Measurements from ENCODE around the gene HOXA7. TPM values are rescaled to one million over a fixed set of nuclear protein-coding genes. Genes with fewer than 3 reads are reported as not detected.
A peak's percentile ranks its signal among the peaks of the same experiment; 100 is the strongest.

The HOXA7 gene
- total and polyA plus RNA-seq, 2 donors (not counting 3 experiments of a cell fraction or from before 2014, with no cell fraction given), result 18.1 to 18.5 TPM

DNA sequence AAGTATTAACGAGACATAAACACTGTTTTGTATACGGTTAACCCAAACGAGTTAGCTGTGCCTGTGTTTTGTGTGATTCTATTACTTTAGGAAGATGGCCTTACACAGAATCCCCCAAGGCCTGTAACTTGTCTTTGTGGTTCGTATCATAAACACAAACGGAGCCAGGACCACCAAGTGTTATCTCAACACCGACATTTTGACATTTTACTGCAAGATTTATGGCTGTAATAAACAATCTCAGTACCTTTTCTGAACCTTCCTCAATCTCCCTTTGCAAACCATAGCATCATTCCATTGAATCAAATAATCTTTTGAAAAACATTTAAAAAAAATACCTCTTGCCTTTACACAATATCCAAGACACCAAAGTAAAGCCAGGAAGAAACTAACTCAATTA, 23.5 kb downstream of the HOXA7 start:
- ChIA-PET CTCF (interaction anchor here (1.3 to 2.4 kb wide), 2 partner anchors 36 to 279 kb away, joined by 3 to 16 read pairs; no protein-coding TSS in a partner anchor), POLR2A (no interaction called here)
- no peak for DNase-seq (ENCODE audit: low read depth, low spot score)
- H2AFZ ChIP-seq (ENCODE audit: low read depth, low read length), result no peak overlapping the region
- peaks cover 0 to 8% of the 10 kb centered on the region in 2 experiments for H3K36me3 ChIP-seq (ENCODE audit: control insufficient read depth in 2 of 2, extremely low read depth in 1 of 2, insufficient read depth in 2 of 2, low read length in 2 of 2)
- H4K20me1 ChIP-seq (replicated peaks; ENCODE audit: control insufficient read depth, extremely low read depth, insufficient read depth, low read length), result no peaks in the 10 kb centered on the region
- BruUV-seq (replicated peaks), result no TSS peak
- no peak overlapping the region for H3K4me3 ChIP-seq (replicated peaks in 1 of 3; ENCODE audit: insufficient read depth in 1 of 3, low read depth in 1 of 3, low read length in 3 of 3)
- peak overlapping the region; percentile 70 for H3K9ac ChIP-seq (replicated peaks; ENCODE audit: extremely low read depth, insufficient read depth, low read length)
- dilution Hi-C loops (cut with MboI; ENCODE audit: extremely low pct_ligation_motif_present, low sequenced_read_pairs) (no loop called here), intact Hi-C loops (cut with micrococcal nuclease) (no loop called here)
- H3K9me1 ChIP-seq (replicated peaks; ENCODE audit: control insufficient read depth, extremely low read depth, insufficient read depth, low read length), result no peaks in the 10 kb centered on the region
- H3K27ac ChIP-seq (ENCODE audit: insufficient read depth, low read depth, low read length), result peak overlapping the region; percentile 82
- peaks cover 76% of the 10 kb centered on the region for H3K79me2 ChIP-seq (ENCODE audit: control insufficient read depth, insufficient read depth, low read length)
- no peaks in the 10 kb centered on the region for H3K27me3 ChIP-seq (ENCODE audit: control insufficient read depth in 2 of 2, insufficient read depth in 2 of 2, low read length in 2 of 2)
- peaks cover 78% of the 10 kb centered on the region for H3K4me1 ChIP-seq (ENCODE audit: control insufficient read depth, extremely low read depth, insufficient read depth, low read length)
- no peak for TF ChIP-seq POLR2AphosphoS5 (IDR thresholded peaks at IDR 0.05; ENCODE audit: insufficient read depth, low read depth, low read length)
- TF ChIP-seq POLR2A (IDR thresholded peaks at IDR 0.05; ENCODE audit: low read depth, low read length), result no peak
- TF ChIP-seq, protein P1, sequence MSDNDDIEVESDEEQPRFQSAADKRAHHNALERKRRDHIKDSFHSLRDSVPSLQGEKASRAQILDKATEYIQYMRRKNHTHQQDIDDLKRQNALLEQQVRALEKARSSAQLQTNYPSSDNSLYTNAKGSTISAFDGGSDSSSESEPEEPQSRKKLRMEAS (IDR thresholded peaks at IDR 0.05; ENCODE audit: insufficient read depth, insufficient read length), result no peak
- no peak for TF ChIP-seq CTCF (IDR thresholded peaks at IDR 0.05; ENCODE audit: extremely low read depth in 1 of 2, insufficient read depth in 1 of 2, low read depth in 1 of 2, low read length in 2 of 2)
- peak overlapping the region; percentile 61 for H3K4me2 ChIP-seq (ENCODE audit: insufficient read depth, low read length)
- no peak for FAIRE-seq
- no peaks in the 10 kb centered on the region for H3K9me3 ChIP-seq (replicated peaks; ENCODE audit: control insufficient read depth, insufficient read depth, low read length)

DNA sequence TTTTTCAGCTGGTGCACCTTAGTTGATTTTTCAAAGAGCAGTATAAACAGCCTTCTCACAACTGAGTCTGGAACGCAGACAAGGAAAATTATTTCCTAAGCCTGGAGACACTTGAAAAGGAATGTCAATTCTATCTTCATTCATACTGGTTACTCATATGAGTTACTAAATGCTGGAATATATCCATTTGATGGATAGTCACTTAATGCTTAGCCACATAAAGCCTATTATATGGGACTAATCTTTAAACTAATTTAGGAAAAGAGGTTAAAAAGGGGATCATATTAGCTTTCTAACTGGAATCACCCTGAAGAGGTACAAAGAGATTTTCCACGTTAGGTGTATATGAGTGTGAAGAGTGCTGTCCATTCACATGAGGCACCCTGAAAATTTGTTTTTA, 24.3 kb downstream of the HOXA7 start:
- ChIA-PET CTCF (interaction anchor here (1.6 to 2.7 kb wide), 11 partner anchors 9 to 450 kb away, joined by 3 to 16 read pairs (median 8); no protein-coding TSS in a partner anchor), POLR2A (interaction anchor here (0.7 to 1.3 kb wide), 2 partner anchors 268 to 443 kb away, joined by 3 to 4 read pairs; partner anchors contain the start of gene SKAP2)
- peaks cover 74% of the 10 kb centered on the region for H3K79me2 ChIP-seq (ENCODE audit: control insufficient read depth, insufficient read depth, low read length)
- H2AFZ ChIP-seq (ENCODE audit: low read depth, low read length), result no peak overlapping the region
- H3K9ac ChIP-seq (replicated peaks; ENCODE audit: extremely low read depth, insufficient read depth, low read length), result no peak overlapping the region
- no peak overlapping the region for H3K27ac ChIP-seq (ENCODE audit: insufficient read depth, low read depth, low read length)
- peak; percentile 5 for DNase-seq (ENCODE audit: low read depth, low spot score)
- no peak overlapping the region for H3K4me3 ChIP-seq (replicated peaks in 1 of 3; ENCODE audit: insufficient read depth in 1 of 3, low read depth in 1 of 3, low read length in 3 of 3)
- BruUV-seq (replicated peaks), result no TSS peak
- TF ChIP-seq CTCF (IDR thresholded peaks at IDR 0.05; ENCODE audit: extremely low read depth in 1 of 2, insufficient read depth in 1 of 2, low read depth in 1 of 2, low read length in 2 of 2), result no peak
- TF ChIP-seq FOS (IDR thresholded peaks at IDR 0.05; ENCODE audit: borderline replicate concordance, insufficient read depth, low read length), result no peak
- no peak for TF ChIP-seq JUN (IDR thresholded peaks at IDR 0.05; ENCODE audit: borderline replicate concordance, insufficient read depth, insufficient read length, low read depth)
- TF ChIP-seq POLR2AphosphoS5 (IDR thresholded peaks at IDR 0.05; ENCODE audit: insufficient read depth, low read depth, low read length), result no peak
- TF ChIP-seq, protein P1 (IDR thresholded peaks at IDR 0.05; ENCODE audit: insufficient read depth, insufficient read length), result no peak
- no peak for TF ChIP-seq MYC (IDR thresholded peaks at IDR 0.05; ENCODE audit: low read depth, low read length)
- TF ChIP-seq POLR2A (IDR thresholded peaks at IDR 0.05; ENCODE audit: low read depth, low read length), result no peak
- no peak for TF ChIP-seq EZH2 (IDR thresholded peaks at IDR 0.05; ENCODE audit: borderline replicate concordance, low read depth, low read length, severe bottlenecking)
- peaks cover 70% of the 10 kb centered on the region for H3K4me1 ChIP-seq (ENCODE audit: control insufficient read depth, extremely low read depth, insufficient read depth, low read length)
- dilution Hi-C loops (cut with MboI; ENCODE audit: extremely low pct_ligation_motif_present, low sequenced_read_pairs), result no loop called here
- H3K36me3 ChIP-seq (ENCODE audit: control insufficient read depth in 2 of 2, extremely low read depth in 1 of 2, insufficient read depth in 2 of 2, low read length in 2 of 2), result peaks cover 0 to 11% of the 10 kb centered on the region in 2 experiments
- no peak for FAIRE-seq
- no peak overlapping the region for H3K4me2 ChIP-seq (ENCODE audit: insufficient read depth, low read length)
- no peaks in the 10 kb centered on the region for H3K9me3 ChIP-seq (replicated peaks; ENCODE audit: control insufficient read depth, insufficient read depth, low read length)
- no peaks in the 10 kb centered on the region for H3K27me3 ChIP-seq (ENCODE audit: control insufficient read depth in 2 of 2, insufficient read depth in 2 of 2, low read length in 2 of 2)
- no peaks in the 10 kb centered on the region for H4K20me1 ChIP-seq (replicated peaks; ENCODE audit: control insufficient read depth, extremely low read depth, insufficient read depth, low read length)
- no peaks in the 10 kb centered on the region for H3K9me1 ChIP-seq (replicated peaks; ENCODE audit: control insufficient read depth, extremely low read depth, insufficient read depth, low read length)
- intact Hi-C loops (cut with micrococcal nuclease), result no loop called here
